ENCODE results near the gene SLC17A1.
"Not testable (repeated sequence)": the region's sequence is repeated elsewhere in the genome, so short reads cannot be mapped to it uniquely, and the experiment has no call there.

DNA sequence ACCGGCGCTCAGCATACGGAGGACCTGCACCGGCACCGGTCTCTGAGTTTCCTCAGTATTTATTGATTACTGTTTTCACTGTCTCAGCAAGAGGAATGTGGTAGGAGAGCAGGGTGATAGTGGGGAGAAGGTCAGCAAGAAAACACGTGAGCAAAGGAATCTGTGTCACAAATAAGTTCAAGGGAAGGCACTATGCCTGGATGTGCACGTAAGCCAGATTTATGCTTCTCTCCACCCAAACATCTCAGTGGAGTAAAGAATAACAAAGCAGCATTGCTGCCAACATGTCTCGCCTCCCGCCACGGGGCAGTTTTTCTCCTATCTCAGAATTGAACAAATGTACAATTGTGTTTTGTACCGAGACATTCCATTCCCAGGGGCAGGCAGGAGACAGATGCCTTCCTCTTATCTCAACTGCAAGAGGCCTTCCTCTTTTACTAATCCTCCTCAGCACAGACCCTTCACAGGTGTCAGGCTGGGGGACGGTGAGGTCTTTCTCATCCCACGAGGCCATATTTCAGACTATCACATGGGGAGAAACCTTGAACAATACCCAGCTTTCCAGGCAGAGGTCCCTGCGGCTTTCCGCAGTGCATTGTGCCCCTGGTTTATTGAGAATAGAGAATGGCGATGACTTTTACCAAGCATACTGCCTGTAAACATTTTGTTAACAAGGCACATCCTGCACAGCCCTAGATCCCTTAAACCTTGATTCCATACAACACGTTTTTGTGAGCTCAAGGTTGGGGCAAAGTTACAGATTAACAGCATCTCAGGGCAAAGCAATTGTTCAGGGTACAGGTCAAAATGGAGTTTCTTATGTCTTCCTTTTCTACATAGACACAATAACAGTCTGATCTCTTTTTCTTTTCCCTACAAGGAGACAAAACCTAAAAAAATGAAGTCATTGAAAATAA is 83.0 kb downstream of the SLC17A1 start:
- TF ChIP-seq, protein P1, sequence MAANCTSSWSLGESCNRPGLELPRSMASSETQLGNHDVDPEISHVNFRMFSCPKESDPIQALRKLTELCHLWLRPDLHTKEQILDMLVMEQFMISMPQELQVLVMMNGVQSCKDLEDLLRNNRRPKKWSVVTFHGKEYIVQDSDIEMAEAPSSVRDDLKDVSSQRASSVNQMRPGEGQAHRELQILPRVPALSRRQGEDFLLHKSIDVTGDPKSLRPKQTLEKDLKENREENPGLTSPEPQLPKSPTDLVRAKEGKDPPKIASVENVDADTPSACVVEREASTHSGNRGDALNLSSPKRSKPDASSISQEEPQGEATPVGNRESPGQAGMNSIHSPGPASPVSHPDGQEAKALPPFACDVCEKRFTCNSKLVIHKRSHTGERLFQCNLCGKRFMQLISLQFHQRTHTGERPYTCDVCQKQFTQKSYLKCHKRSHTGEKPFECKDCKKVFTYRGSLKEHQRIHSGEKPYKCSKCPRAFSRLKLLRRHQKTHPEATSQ (CRISPR knock-in tag; IDR thresholded peaks at IDR 0.05; ENCODE audit: borderline replicate concordance), result not testable (repeated sequence)
- not testable (repeated sequence) for TF ChIP-seq MAFK (conservative IDR thresholded peaks at IDR 0.05 in 1 of 2, IDR thresholded peaks at IDR 0.05 in 1 of 2; ENCODE audit: low read length in 2 of 2)
- TF ChIP-seq, protein P2, sequence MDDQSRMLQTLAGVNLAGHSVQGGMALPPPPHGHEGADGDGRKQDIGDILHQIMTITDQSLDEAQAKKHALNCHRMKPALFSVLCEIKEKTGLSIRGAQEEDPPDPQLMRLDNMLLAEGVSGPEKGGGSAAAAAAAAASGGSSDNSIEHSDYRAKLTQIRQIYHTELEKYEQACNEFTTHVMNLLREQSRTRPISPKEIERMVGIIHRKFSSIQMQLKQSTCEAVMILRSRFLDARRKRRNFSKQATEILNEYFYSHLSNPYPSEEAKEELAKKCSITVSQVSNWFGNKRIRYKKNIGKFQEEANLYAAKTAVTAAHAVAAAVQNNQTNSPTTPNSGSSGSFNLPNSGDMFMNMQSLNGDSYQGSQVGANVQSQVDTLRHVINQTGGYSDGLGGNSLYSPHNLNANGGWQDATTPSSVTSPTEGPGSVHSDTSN (CRISPR knock-in tag; IDR thresholded peaks at IDR 0.05; ENCODE audit: borderline replicate concordance), result not testable (repeated sequence)
- TF ChIP-seq, protein P3, sequence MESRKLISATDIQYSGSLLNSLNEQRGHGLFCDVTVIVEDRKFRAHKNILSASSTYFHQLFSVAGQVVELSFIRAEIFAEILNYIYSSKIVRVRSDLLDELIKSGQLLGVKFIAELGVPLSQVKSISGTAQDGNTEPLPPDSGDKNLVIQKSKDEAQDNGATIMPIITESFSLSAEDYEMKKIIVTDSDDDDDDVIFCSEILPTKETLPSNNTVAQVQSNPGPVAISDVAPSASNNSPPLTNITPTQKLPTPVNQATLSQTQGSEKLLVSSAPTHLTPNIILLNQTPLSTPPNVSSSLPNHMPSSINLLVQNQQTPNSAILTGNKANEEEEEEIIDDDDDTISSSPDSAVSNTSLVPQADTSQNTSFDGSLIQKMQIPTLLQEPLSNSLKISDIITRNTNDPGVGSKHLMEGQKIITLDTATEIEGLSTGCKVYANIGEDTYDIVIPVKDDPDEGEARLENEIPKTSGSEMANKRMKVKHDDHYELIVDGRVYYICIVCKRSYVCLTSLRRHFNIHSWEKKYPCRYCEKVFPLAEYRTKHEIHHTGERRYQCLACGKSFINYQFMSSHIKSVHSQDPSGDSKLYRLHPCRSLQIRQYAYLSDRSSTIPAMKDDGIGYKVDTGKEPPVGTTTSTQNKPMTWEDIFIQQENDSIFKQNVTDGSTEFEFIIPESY (CRISPR knock-in tag; IDR thresholded peaks at IDR 0.05), result not testable (repeated sequence)

Measured in HepG2 (cell line).